ENCODE measurements around the gene UIMC1. TPM values are rescaled to one million over a fixed set of nuclear protein-coding genes. Genes with fewer than 3 reads are reported as not detected.

UIMC1 gene
- total and polyA plus RNA-seq, 8 donors, result 11.6 to 81.7 (median 33.2) TPM

DNA sequence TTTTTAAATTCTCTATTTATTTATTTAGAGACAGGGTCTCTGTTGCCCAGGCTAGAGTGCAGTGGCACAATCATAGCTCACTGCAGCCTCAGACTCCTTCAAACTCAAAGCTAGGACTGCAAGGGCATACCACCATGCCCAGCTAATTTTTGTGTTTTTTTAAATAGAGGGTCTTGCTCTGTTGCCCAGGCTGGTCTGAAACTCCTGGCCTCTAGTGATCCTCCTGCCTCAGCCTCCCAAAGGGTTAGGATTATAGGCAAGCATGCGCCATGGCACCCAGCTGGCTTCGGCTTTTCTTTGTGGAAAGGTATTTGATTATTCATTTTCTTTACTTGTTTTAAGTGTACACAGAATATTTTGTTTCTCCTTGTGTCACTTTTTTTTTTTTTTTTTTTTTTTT lies 21.1 kb upstream of the UIMC1 start:
- peaks cover 0 to 4% (median 0%) of the 10 kb centered on the region in 4 donors for H3K9me3 ChIP-seq

GRCh38 chr5:177025101-177025601 lies 18.6 kb upstream of the UIMC1 start:
- Histone ChIP-seq H3K4me1 (peaks cover 16 to 39% (median 26%) of the 10 kb centered on the region in 4 donors), H3K4me3 (no peak overlapping the region), H3K27me3 (no peaks in the 10 kb centered on the region), H3K27ac (peak overlapping the region in 1 of 5 donors; percentile 50), H3K9me3 (no peaks in the 10 kb centered on the region), H3K36me3 (peaks cover 0 to 20% (median 14%) of the 10 kb centered on the region in 4 donors)
- TF ChIP-seq POLR2AphosphoS5 (IDR thresholded peaks at IDR 0.05) (peak in 1 of 3 donors; percentile 5), EP300 (IDR thresholded peaks at IDR 0.05) (no peak)
- intact Hi-C loops (cut with DNase I; ENCODE audit: low total_unique reads), result no loop called here
- DNase-seq, result no peak
- WGBS, 5 donors, result 71 to 88% (median 82%) methylated on average over 3 of the region's 3 CpGs

More for the DNA sequence above, 21.1 kb upstream of the UIMC1 start:
- no peak for DNase-seq
- Histone ChIP-seq H3K4me3 (no peak overlapping the region), H3K36me3 (peaks cover 0 to 32% (median 21%) of the 10 kb centered on the region in 4 donors), H3K27me3 (no peaks in the 10 kb centered on the region), H3K27ac (no peak overlapping the region), H3K4me1 (peaks cover 10 to 27% (median 18%) of the 10 kb centered on the region in 4 donors)
- TF ChIP-seq POLR2A (IDR thresholded peaks at IDR 0.05) (no peak), POLR2AphosphoS5 (IDR thresholded peaks at IDR 0.05) (no peak), EP300 (IDR thresholded peaks at IDR 0.05) (no peak), CTCF (IDR thresholded peaks at IDR 0.05) (no peak)
- intact Hi-C loops (cut with DNase I; ENCODE audit: low total_unique reads), result no loop called here
- WGBS, 5 donors, result 93 to 100% (median 98%) methylated on average over 2 of the region's 2 CpGs

DNA sequence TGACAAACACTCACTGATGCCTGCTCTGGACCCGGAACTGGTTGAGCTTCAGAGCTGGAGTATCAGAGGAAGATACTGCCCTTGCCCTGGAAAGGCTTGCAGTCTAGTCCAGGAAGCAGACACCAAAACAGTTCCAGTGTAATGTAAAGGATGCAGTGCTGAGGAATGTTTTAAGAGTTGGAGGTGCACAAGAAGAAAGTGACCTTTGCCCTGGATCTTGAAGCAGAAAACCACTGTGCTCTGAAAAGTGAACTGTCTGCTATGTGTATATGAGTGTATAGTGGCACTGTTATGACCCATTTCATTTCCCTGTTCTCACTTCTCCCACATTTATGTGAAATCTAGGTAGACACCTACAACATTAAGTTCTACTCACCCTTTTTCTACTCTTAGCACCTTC lies 18.0 kb upstream of the UIMC1 start:
- H3K4me3 ChIP-seq, result no peak overlapping the region
- H3K27ac ChIP-seq, result peak overlapping the region in 2 of 5 donors; percentile 7 to 50
- WGBS, 5 donors, result 76 to 100% (median 90%) methylated on average over 1 of the region's 1 CpG
- intact Hi-C loops (cut with DNase I; ENCODE audit: low total_unique reads), result no loop called here
- peaks cover 0 to 17% (median 11%) of the 10 kb centered on the region in 4 donors for H3K36me3 ChIP-seq
- no peak for DNase-seq
- peaks cover 16 to 39% (median 26%) of the 10 kb centered on the region in 4 donors for H3K4me1 ChIP-seq
- TF ChIP-seq CTCF (IDR thresholded peaks at IDR 0.05) (no peak), POLR2AphosphoS5 (IDR thresholded peaks at IDR 0.05) (no peak), EP300 (IDR thresholded peaks at IDR 0.05) (no peak), POLR2A (IDR thresholded peaks at IDR 0.05) (no peak)
- no peaks in the 10 kb centered on the region for H3K9me3 ChIP-seq
- no peaks in the 10 kb centered on the region for H3K27me3 ChIP-seq

DNA sequence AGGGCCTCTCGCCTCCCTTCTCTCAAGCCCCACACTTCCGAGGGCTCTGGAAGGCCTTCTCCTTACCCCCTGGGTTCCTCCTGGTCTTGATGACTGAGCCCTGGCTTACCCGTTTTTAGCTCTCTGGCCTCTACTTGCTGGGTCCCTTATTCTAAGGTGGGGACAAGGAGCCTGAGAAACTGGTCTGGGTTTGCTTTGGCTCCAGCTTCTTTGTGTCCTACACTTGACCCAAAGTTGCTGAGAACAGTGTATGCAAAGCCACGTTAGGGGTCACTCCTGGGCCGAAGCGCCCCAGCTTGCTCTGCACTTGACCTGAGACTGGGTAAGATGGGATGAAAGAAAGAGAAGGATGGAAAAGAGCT lies 16.7 kb upstream of the UIMC1 start:
- TF ChIP-seq POLR2AphosphoS5 (IDR thresholded peaks at IDR 0.05), result no peak
- no peak for TF ChIP-seq EP300 (IDR thresholded peaks at IDR 0.05)
- no peak for TF ChIP-seq CTCF (IDR thresholded peaks at IDR 0.05)
- no peak for TF ChIP-seq POLR2A (IDR thresholded peaks at IDR 0.05)
- peak overlapping the region; percentile 73 to 88 (median 84) for H3K27ac ChIP-seq
- peak in 1 of 2 donors; percentile 34 for DNase-seq

More for the DNA sequence above, 16.7 kb upstream of the UIMC1 start:
- no peaks in the 10 kb centered on the region for H3K9me3 ChIP-seq
- peak overlapping the region; percentile 62 to 90 (median 84) for H3K4me3 ChIP-seq
- H3K36me3 ChIP-seq, result peaks cover 0 to 12% (median 10%) of the 10 kb centered on the region in 4 donors
- 8 to 21% (median 13%) methylated on average over 6 of the region's 6 CpGs for WGBS, 5 donors
- peaks cover 16 to 39% (median 26%) of the 10 kb centered on the region in 4 donors for H3K4me1 ChIP-seq
- intact Hi-C loops (cut with DNase I; ENCODE audit: low total_unique reads), result no loop called here
- H3K27me3 ChIP-seq, result no peaks in the 10 kb centered on the region

Measured in stomach (tissue), 9 donors.